ENCODE results near the gene PTPA.

- no peak for TF ChIP-seq GATA2 (IDR thresholded peaks at IDR 0.05; ENCODE audit: low read depth, low read length)
- TF ChIP-seq GATA3 (IDR thresholded peaks at IDR 0.05; ENCODE audit: low read depth, low read length), result no peak
These were observed 34.6 kb upstream of the PTPA start for GRCh38 chr9:129076640-129077037.
